Posterior vena cava (tissue), 2 donors: ENCODE data around the gene CLIC2. TPM values are rescaled to one million over a fixed set of nuclear protein-coding genes. Genes with fewer than 3 reads are reported as not detected.

Source experiments
- DNase-seq: peaks from one replicate; pipeline ENCODE4 v3.0.0-alpha.2; 2020; ENCODE audit warnings: low spot score
- intact Hi-C, 2 donors: fragments of 100-400 bp; cut with DNase I; formaldehyde crosslinking; loops; one replicate each; pipeline versions ENCODE4 v1.14.1 to v1.14.2; 2022 to 2023
- microRNA-seq, 2 donors: library from miRNA; unstranded; fragments of <30 nt; microRNA quantifications; one replicate each; pipeline ENCODE4 v1.2.0, GENCODE V29; 2020 to 2021; ENCODE audit warnings: borderline microRNAs expressed in 2 of 2
- total RNA-seq, 2 donors: library from RNA; stranded (reverse); fragmentation: NEBNext Ultra II Directional; extraction: Animal tissue kit (Norgen Biotek cat#: 25700); gene quantifications; one replicate each; pipeline ENCODE4 v1.2.1, GENCODE V29; 2021
- donor health status: DM: yes; HTN: yes; CAD: no.
- donor health status: DM: yes; HTN: yes; CAD: no.

Gene CLIC2
- total RNA-seq, 2 donors from 2014 or later = 16.2 to 25.3 TPM

GRCh38 chrX:155266439-155266838, 68.0 kb downstream of the CLIC2 start:
- DNase-seq = no peak
- intact Hi-C loops = loop anchor here in 1 of 2 donors (1.0 kb wide), 1 partner anchor 10 kb away; no protein-coding TSS in a partner anchor

- peak; percentile 87 for DNase-seq
- intact Hi-C loops = no loop called here
Observed at GRCh38 chrX:155263854-155264628, 70.4 kb downstream of the CLIC2 start, which contains the start of gene RAB39B. Gene RAB39B (minus strand): TSS chrX:155264491. CDS start chrX:155264288, 203 bp downstream.

GRCh38 chrX:155262970-155263754, 71.3 kb downstream of the CLIC2 start:
- no peak for DNase-seq
- intact Hi-C loops = no loop called here

- no peak for DNase-seq
- intact Hi-C loops = no loop called here
Observed at GRCh38 chrX:155259752-155260151, 74.7 kb downstream of the CLIC2 start.

- intact Hi-C loops = no loop called here
Observed at GRCh38 chrX:155251391-155251790, 83.0 kb downstream of the CLIC2 start.

GRCh38 chrX:155247497-155247896, 86.9 kb downstream of the CLIC2 start:
- intact Hi-C loops = no loop called here
- DNase-seq = no peak

More at GRCh38 chrX:155251391-155251790, 83.0 kb downstream of the CLIC2 start:
- DNase-seq = no peak

- intact Hi-C loops = no loop called here
- DNase-seq = no peak
Observed at GRCh38 chrX:155246748-155247147, 87.7 kb downstream of the CLIC2 start.

- intact Hi-C loops = no loop called here
Observed at GRCh38 chrX:155242300-155242699, 92.1 kb downstream of the CLIC2 start.

GRCh38 chrX:155237719-155238118, 96.7 kb downstream of the CLIC2 start:
- no peak for DNase-seq
- intact Hi-C loops = no loop called here

More at GRCh38 chrX:155242300-155242699, 92.1 kb downstream of the CLIC2 start:
- no peak for DNase-seq

- no peak for DNase-seq
- intact Hi-C loops = no loop called here
Observed at GRCh38 chrX:155235891-155236290, 98.5 kb downstream of the CLIC2 start.

- DNase-seq = no peak
- intact Hi-C loops = no loop called here
Observed at GRCh38 chrX:155231163-155231562, 103.3 kb downstream of the CLIC2 start.

Small RNA genes lying within 50 kb of the gene (microRNA-seq; reads per million reads assigned to microRNA genes)
- gene MIR1184-2 = 0 reads per million in 2 donors

Other genes starting within 250 kb of the CLIC2 start
- 10 to 100 TPM; 32.0 to 39.9 TPM for gene VBP1, start 118.2 kb downstream of the CLIC2 start, total RNA-seq
- gene RAB39B, start 70.1 kb downstream of the CLIC2 start, total RNA-seq = under 1 TPM; 0.19 TPM
- gene F8A2, start 47.5 kb upstream of the CLIC2 start, total RNA-seq = not detected
- gene F8A3, start 124.0 kb upstream of the CLIC2 start, total RNA-seq = 1 to 10 TPM; 3.5 to 7.1 TPM